ENCODE measurements around the gene FBXO47. TPM values are rescaled to one million over a fixed set of nuclear protein-coding genes. Genes with fewer than 3 reads are reported as not detected.

The FBXO47 gene
- total and polyA plus RNA-seq, 9 donors: not detected

GRCh38 chr17:38921756-38922411 is 45.3 kb downstream of the FBXO47 start:
- Histone ChIP-seq H3K27me3 (no peaks in the 10 kb centered on the region), H3K9me3 (no peaks in the 10 kb centered on the region), H3K4me3 (no peak overlapping the region), H3K36me3 (no peaks in the 10 kb centered on the region), H3K4me1 (ENCODE audit: insufficient read depth) (peaks cover 6% of the 10 kb centered on the region), H3K27ac (peak overlapping the region in 1 of 2 donors; percentile 32)
- 75 to 81% (median 76%) methylated on average over 13 of the region's 13 CpGs for WGBS, 3 donors
- intact Hi-C loops (cut with DNase I): no loop called here
- DNase-seq: no peak
- TF ChIP-seq, protein P1, sequence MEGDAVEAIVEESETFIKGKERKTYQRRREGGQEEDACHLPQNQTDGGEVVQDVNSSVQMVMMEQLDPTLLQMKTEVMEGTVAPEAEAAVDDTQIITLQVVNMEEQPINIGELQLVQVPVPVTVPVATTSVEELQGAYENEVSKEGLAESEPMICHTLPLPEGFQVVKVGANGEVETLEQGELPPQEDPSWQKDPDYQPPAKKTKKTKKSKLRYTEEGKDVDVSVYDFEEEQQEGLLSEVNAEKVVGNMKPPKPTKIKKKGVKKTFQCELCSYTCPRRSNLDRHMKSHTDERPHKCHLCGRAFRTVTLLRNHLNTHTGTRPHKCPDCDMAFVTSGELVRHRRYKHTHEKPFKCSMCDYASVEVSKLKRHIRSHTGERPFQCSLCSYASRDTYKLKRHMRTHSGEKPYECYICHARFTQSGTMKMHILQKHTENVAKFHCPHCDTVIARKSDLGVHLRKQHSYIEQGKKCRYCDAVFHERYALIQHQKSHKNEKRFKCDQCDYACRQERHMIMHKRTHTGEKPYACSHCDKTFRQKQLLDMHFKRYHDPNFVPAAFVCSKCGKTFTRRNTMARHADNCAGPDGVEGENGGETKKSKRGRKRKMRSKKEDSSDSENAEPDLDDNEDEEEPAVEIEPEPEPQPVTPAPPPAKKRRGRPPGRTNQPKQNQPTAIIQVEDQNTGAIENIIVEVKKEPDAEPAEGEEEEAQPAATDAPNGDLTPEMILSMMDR (IDR thresholded peaks at IDR 0.05): no peak
- TF ChIP-seq POLR2A (IDR thresholded peaks at IDR 0.05): no peak
- no peak for TF ChIP-seq EP300 (IDR thresholded peaks at IDR 0.05)

- TF ChIP-seq POLR2A (IDR thresholded peaks at IDR 0.05): no peak
- no peak for TF ChIP-seq EP300 (IDR thresholded peaks at IDR 0.05)
- peaks cover 6% of the 10 kb centered on the region for H3K4me1 ChIP-seq (ENCODE audit: insufficient read depth)
- H3K9me3 ChIP-seq: no peaks in the 10 kb centered on the region
- no peak overlapping the region for H3K4me3 ChIP-seq
- 42 to 59% (median 53%) methylated on average over 9 of the region's 9 CpGs for WGBS, 3 donors
- no peak for DNase-seq
- intact Hi-C loops (cut with DNase I): no loop called here
- no peaks in the 10 kb centered on the region for H3K27me3 ChIP-seq
- peak overlapping the region in 1 of 2 donors; percentile 28 for H3K27ac ChIP-seq
- no peaks in the 10 kb centered on the region for H3K36me3 ChIP-seq
These were observed 46.6 kb downstream of the FBXO47 start for GRCh38 chr17:38920374-38921291.

DNA sequence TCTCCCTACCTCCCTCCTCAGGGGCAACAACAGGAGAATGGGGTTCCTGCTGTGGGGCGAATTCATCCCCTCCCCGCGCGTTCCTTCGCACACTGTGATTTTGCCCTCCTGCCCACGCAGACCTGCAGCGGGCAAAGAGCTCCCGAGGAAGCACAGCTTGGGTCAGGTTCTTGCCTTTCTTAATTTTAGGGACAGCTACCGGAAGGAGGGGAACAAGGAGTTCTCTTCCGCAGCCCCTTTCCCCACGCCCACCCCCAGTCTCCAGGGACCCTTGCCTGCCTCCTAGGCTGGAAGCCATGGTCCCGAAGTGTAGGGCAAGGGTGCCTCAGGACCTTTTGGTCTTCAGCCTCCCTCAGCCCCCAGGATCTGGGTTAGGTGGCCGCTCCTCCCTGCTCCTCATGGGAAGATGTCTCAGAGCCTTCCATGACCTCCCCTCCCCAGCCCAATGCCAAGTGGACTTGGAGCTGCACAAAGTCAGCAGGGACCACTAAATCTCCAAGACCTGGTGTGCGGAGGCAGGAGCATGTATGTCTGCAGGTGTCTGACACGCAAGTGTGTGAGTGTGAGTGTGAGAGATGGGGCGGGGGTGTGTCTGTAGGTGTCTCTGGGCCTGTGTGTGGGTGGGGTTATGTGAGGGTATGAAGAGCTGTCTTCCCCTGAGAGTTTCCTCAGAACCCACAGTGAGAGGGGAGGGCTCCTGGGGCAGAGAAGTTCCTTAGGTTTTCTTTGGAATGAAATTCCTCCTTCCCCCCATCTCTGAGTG is 47.7 kb downstream of the FBXO47 start:
- no peak overlapping the region for H3K4me3 ChIP-seq
- intact Hi-C loops (cut with DNase I): no loop called here
- peak in 1 of 5 donors; percentile 7 for DNase-seq

DNA sequence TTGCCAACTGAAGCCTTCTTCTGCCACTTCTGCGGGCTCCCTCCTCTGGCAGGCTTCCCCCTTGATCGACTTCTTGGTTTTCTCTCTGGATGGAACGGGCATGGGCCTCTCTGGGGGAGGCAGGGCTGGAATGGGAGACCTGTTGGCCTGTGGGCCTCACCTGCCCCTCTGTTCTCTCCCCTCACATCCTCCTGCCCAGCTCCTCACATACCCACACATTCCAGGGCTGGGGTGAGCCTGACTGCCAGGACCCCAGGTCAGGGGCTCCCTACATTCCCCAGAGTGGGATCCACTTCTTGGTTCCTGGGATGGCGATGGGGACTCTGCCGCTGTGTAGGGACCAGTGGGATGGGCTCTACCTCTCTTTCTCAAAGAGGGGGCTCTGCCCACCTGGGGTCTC is 48.3 kb downstream of the FBXO47 start:
- H3K27ac ChIP-seq: no peak overlapping the region
- H3K4me3 ChIP-seq: no peak overlapping the region
- TF ChIP-seq EP300 (IDR thresholded peaks at IDR 0.05): no peak
- TF ChIP-seq, protein P1 (IDR thresholded peaks at IDR 0.05): no peak
- no peak for TF ChIP-seq POLR2A (IDR thresholded peaks at IDR 0.05)
- WGBS, 3 donors: 88 to 92% (median 91%) methylated on average over 5 of the region's 5 CpGs
- peaks cover 6% of the 10 kb centered on the region for H3K4me1 ChIP-seq (ENCODE audit: insufficient read depth)
- intact Hi-C loops (cut with DNase I): no loop called here
- H3K36me3 ChIP-seq: no peaks in the 10 kb centered on the region
- no peaks in the 10 kb centered on the region for H3K9me3 ChIP-seq
- DNase-seq: no peak
- H3K27me3 ChIP-seq: no peaks in the 10 kb centered on the region

More for the DNA sequence above, 47.7 kb downstream of the FBXO47 start:
- no peaks in the 10 kb centered on the region for H3K9me3 ChIP-seq
- H3K27ac ChIP-seq: no peak overlapping the region
- TF ChIP-seq POLR2A (IDR thresholded peaks at IDR 0.05) (no peak), EP300 (IDR thresholded peaks at IDR 0.05) (no peak)
- TF ChIP-seq, protein P1 (IDR thresholded peaks at IDR 0.05): no peak
- WGBS, 3 donors: 90 to 94% (median 93%) methylated on average over 16 of the region's 16 CpGs
- no peaks in the 10 kb centered on the region for H3K27me3 ChIP-seq
- peaks cover 4% of the 10 kb centered on the region for H3K4me1 ChIP-seq (ENCODE audit: insufficient read depth)
- no peaks in the 10 kb centered on the region for H3K36me3 ChIP-seq
